SK-N-MC (cell line): ENCODE measurements around the gene NFATC3.

Source experiments
- EZH2 ChIP-seq: fragments of 200-600 bp; sonication (generic); IDR thresholded peaks from one replicate; pipeline ENCODE4 v1.6.1; 2017; ENCODE audit warnings: antibody characterized with exemption
- POLR2AphosphoS5 ChIP-seq: IDR thresholded peaks from 2 replicates; pipeline ENCODE4 v1.6.1; 2012; ENCODE audit warnings: mild to moderate bottlenecking, low read depth, low read length, borderline replicate concordance

DNA sequence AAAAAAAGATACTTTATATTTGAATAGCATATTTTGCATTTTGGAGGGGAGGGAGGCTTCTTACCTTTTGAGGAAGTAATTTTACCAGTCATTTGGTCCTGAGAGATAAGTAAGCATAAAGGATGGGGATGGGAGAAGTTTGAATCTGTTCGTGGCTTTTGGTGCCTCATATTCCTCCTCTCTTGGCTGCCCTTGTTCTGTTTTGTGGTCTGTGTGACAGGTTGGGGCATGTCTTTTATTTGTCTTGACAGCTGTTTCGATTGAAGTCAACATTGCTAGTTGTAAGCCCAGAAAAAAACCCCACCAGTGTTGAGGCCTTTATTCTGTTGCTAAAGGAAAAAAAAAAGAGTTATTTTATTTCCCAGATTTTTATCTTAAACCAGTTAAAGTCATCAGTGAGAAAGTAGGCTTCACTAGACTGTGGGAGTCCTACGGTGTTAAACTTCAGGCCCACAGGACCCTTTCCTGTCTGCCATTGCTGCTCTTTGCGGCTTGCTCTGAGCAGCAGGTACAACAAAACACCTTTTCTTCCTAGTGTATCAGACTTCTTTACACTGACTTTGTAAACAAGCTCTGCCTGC lies 190.5 kb downstream of the NFATC3 start:
- TF ChIP-seq POLR2AphosphoS5 (no peak), EZH2 (no peak)
